Measurements from ENCODE around the gene RFLNA. TPM values are rescaled to one million over a fixed set of nuclear protein-coding genes. Genes with fewer than 3 reads are reported as not detected.

Gene RFLNA
- total RNA-seq, 4 donors from 2014 or later, result 3.9 to 13.7 TPM; not detected in 2

- H3K27ac ChIP-seq, result no peak overlapping the region
- intact Hi-C loops (cut with DNase I; ENCODE audit: low total_unique reads), result no loop called here
Observed at GRCh38 chr12:124289634-124290600, 5.0 kb upstream of the RFLNA start.

DNA sequence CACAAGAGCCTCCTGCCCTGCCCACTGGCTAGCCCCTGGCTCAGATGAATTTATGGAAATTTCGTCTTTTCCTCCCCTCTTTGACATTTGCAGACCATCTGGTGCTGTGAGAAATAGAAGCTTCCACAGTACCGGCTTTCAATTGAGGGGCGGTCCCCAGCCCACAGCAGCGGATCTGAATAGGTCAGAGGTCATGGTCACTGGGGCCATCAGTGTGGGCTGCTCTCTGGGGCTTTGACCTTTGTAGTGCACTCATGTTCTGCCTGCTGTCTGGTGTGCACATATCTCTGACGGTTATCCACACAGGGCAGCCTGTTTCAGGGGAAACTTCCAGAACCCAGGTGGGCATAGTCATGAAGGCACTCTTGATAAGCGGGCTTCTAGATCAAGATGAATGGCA, 2.5 kb upstream of the RFLNA start:
- Histone ChIP-seq H3K4me1 (peaks cover 0 to 13% of the 10 kb centered on the region in 2 donors), H3K9me3 (no peaks in the 10 kb centered on the region), H3K36me3 (no peaks in the 10 kb centered on the region), H3K4me3 (no peak overlapping the region), H3K27me3 (no peaks in the 10 kb centered on the region), H3K27ac (no peak overlapping the region)
- intact Hi-C loops (cut with DNase I; ENCODE audit: low total_unique reads), result no loop called here
- no peak for DNase-seq
- TF ChIP-seq POLR2A (IDR thresholded peaks at IDR 0.05) (no peak), CTCF (IDR thresholded peaks at IDR 0.05) (no peak)

More at GRCh38 chr12:124289634-124290600, 5.0 kb upstream of the RFLNA start:
- Histone ChIP-seq H3K4me3 (no peak overlapping the region), H3K9me3 (no peaks in the 10 kb centered on the region), H3K4me1 (no peaks in the 10 kb centered on the region), H3K27me3 (no peaks in the 10 kb centered on the region), H3K36me3 (no peaks in the 10 kb centered on the region)
- DNase-seq, result no peak
- no peak for TF ChIP-seq CTCF (IDR thresholded peaks at IDR 0.05)
- TF ChIP-seq POLR2A (IDR thresholded peaks at IDR 0.05), result no peak

GRCh38 chr12:124293286-124294003, 1.4 kb upstream of the RFLNA start:
- Histone ChIP-seq H3K36me3 (no peaks in the 10 kb centered on the region), H3K4me3 (no peak overlapping the region), H3K9me3 (no peaks in the 10 kb centered on the region), H3K27ac (no peak overlapping the region), H3K4me1 (peaks cover 0 to 13% of the 10 kb centered on the region in 2 donors), H3K27me3 (no peaks in the 10 kb centered on the region)
- DNase-seq, result no peak
- TF ChIP-seq POLR2A (IDR thresholded peaks at IDR 0.05), result no peak
- no peak for TF ChIP-seq CTCF (IDR thresholded peaks at IDR 0.05)
- intact Hi-C loops (cut with DNase I; ENCODE audit: low total_unique reads), result no loop called here

GRCh38 chr12:124295431-124296058, 652 bp downstream of the RFLNA start:
- Histone ChIP-seq H3K27ac (no peak overlapping the region), H3K4me3 (peak overlapping the region; percentile 15 to 32), H3K36me3 (no peaks in the 10 kb centered on the region), H3K4me1 (peaks cover 0 to 13% of the 10 kb centered on the region in 2 donors), H3K27me3 (no peaks in the 10 kb centered on the region), H3K9me3 (no peaks in the 10 kb centered on the region)
- intact Hi-C loops (cut with DNase I; ENCODE audit: low total_unique reads), result no loop called here
- TF ChIP-seq POLR2A (IDR thresholded peaks at IDR 0.05), result no peak
- no peak for TF ChIP-seq CTCF (IDR thresholded peaks at IDR 0.05)
- DNase-seq, result no peak

Data from uterus (tissue), 4 donors.